HEK293T (cell line): ENCODE data around the gene PPFIBP2.

Source experiments
- CTCF ChIA-PET: fragments of 350-600 bp; formaldehyde crosslinking; extraction: SDS; loops from one replicate; lab custom pipeline; 2021; ENCODE audit warnings: antibody characterized with exemption, inconsistent platforms; lab: Yijun Ruan, JAX
- POLR2A ChIA-PET: fragments of 350-600 bp; formaldehyde crosslinking; extraction: SDS; loops from one replicate; lab custom pipeline; 2020; ENCODE audit warnings: antibody characterized with exemption, inconsistent platforms; lab: Yijun Ruan, JAX
- DNase-seq: peaks from one replicate; pipeline ENCODE4 v3.0.0; 2012; ENCODE audit warnings: mixed read lengths; ENCODE audit errors: extremely low spot score
- ARNT ChIP-seq: fragments of 450-650 bp; IDR thresholded peaks from 2 replicates; pipeline ENCODE4 v1.6.1; 2017; ENCODE audit warnings: mild to moderate bottlenecking
- BHLHE40 ChIP-seq: fragments of 450-650 bp; IDR thresholded peaks from 2 replicates; pipeline ENCODE4 v1.6.1; 2016; ENCODE audit warnings: mild to moderate bottlenecking, moderate library complexity, borderline replicate concordance
- CTBP1 ChIP-seq: fragments of 450-650 bp; IDR thresholded peaks from 2 replicates; pipeline ENCODE4 v1.6.1; 2016; ENCODE audit warnings: borderline replicate concordance
- ELF4 ChIP-seq: fragments of 450-650 bp; IDR thresholded peaks from 2 replicates; pipeline ENCODE4 v1.6.1; 2017; ENCODE audit warnings: antibody characterized with exemption
- FOXA1 ChIP-seq: fragments of 450-650 bp; IDR thresholded peaks from 2 replicates; pipeline ENCODE4 v1.6.1; 2016; ENCODE audit warnings: mild to moderate bottlenecking
- FOXK2 ChIP-seq: fragments of 450-650 bp; IDR thresholded peaks from 2 replicates; pipeline ENCODE4 v1.6.1; 2016; ENCODE audit warnings: mild to moderate bottlenecking
- FOXM1 ChIP-seq: fragments of 450-650 bp; IDR thresholded peaks from 2 replicates; pipeline ENCODE4 v1.6.1; 2017; ENCODE audit warnings: mild to moderate bottlenecking, borderline replicate concordance
- HDGF ChIP-seq: fragments of 450-650 bp; IDR thresholded peaks from 2 replicates; pipeline ENCODE4 v1.6.1; 2017; ENCODE audit warnings: antibody characterized with exemption, borderline replicate concordance
- L3MBTL2 ChIP-seq: fragments of 450-650 bp; conservative IDR thresholded peaks from 2 replicates; pipeline ENCODE4 v1.6.1; 2016; ENCODE audit warnings: mild to moderate bottlenecking
- LEF1 ChIP-seq: fragments of 450-650 bp; IDR thresholded peaks from 2 replicates; pipeline ENCODE4 v1.6.1; 2017; ENCODE audit warnings: mild to moderate bottlenecking, borderline replicate concordance
- NFRKB ChIP-seq: fragments of 450-650 bp; IDR thresholded peaks from 2 replicates; pipeline ENCODE4 v1.6.1; 2016; ENCODE audit warnings: mild to moderate bottlenecking, moderate library complexity
- SP1 ChIP-seq: fragments of 450-650 bp; IDR thresholded peaks from 2 replicates; pipeline ENCODE4 v1.6.1; 2017
- SUZ12 ChIP-seq: fragments of 450-650 bp; IDR thresholded peaks from 2 replicates; pipeline ENCODE4 v1.6.1; 2016; ENCODE audit warnings: mild to moderate bottlenecking
- TARDBP ChIP-seq: fragments of 450-650 bp; IDR thresholded peaks from 2 replicates; pipeline ENCODE4 v1.6.1; 2016
- ZNF384 ChIP-seq: fragments of 450-650 bp; IDR thresholded peaks from 2 replicates; pipeline ENCODE4 v1.6.1; 2016
- TF ChIP-seq, protein P1 (sequence below): fragments of 450-650 bp; IDR thresholded peaks from 2 replicates; pipeline ENCODE4 v1.6.1; 2016

PPFIBP2 gene

DNA sequence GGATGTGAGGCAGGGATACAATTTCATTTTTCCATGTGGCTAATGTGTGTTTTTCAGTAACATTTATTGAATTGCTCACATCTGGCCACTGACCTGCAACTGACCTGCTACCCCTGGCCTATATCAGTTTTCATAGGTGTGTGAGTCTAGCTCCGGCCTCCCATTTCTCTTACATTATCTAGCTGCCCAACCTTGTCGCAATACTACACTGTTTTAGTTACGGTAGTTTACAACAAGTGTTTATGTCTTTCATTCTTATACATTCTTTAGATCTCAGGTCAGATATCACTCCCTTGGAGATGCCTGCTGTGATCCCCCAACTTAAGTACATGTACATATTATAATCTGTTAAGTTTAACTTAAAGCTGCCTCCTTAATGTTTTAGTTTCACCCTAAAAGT lies 161.8 kb downstream of the PPFIBP2 start:
- ChIA-PET POLR2A (no interaction called here), CTCF (interaction anchor here (1.1 to 1.7 kb wide), 2 partner anchors 12 to 163 kb away, joined by 4 to 6 read pairs; no protein-coding TSS in a partner anchor)
- DNase-seq: no peak
- TF ChIP-seq NFRKB (no peak), FOXA1 (no peak), LEF1 (no peak), ELF4 (no peak), FOXK2 (no peak), HDGF (no peak), CTBP1 (no peak), TARDBP (no peak), ZNF384 (no peak), SUZ12 (no peak), FOXM1 (no peak), BHLHE40 (no peak), L3MBTL2 (no peak), SP1 (no peak), ARNT (no peak)
- TF ChIP-seq, protein P1, sequence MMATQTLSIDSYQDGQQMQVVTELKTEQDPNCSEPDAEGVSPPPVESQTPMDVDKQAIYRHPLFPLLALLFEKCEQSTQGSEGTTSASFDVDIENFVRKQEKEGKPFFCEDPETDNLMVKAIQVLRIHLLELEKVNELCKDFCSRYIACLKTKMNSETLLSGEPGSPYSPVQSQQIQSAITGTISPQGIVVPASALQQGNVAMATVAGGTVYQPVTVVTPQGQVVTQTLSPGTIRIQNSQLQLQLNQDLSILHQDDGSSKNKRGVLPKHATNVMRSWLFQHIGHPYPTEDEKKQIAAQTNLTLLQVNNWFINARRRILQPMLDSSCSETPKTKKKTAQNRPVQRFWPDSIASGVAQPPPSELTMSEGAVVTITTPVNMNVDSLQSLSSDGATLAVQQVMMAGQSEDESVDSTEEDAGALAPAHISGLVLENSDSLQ: no peak

DNA sequence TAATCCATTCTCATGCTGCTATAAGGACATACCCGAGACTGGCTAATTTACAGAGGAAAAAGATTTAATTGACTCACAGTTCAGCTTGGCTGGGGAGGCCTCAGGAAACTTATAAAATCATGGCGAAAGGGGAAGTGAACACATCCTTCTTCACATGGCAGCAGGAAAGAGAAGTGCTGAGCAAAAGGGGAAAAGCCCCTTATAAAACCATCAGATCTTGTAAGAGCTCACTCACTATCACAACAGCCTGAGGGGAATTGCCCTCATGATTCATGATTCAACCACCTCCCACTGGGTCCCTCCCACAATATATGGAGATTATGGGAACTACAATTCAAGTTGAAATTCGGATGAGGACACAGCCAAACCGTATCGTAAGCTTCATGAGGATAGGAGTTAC lies 163.3 kb downstream of the PPFIBP2 start:
- POLR2A ChIA-PET: interaction anchor here (1.7 kb wide), 1 partner anchor 10 kb away, joined by 6 read pairs; no protein-coding TSS in a partner anchor
- no peak for TF ChIP-seq L3MBTL2
- no peak for TF ChIP-seq FOXA1
- TF ChIP-seq, protein P1: peak; percentile 34
- peak; percentile 43; the same call in 1 of the 2 replicates for TF ChIP-seq CTBP1
- no peak for TF ChIP-seq SUZ12
- no peak for TF ChIP-seq FOXK2
- TF ChIP-seq ZNF384: no peak
- no peak for TF ChIP-seq NFRKB
- CTCF ChIA-PET: interaction anchor here (0.7 to 1.7 kb wide), 4 partner anchors 10 to 198 kb away, joined by 3 to 6 read pairs (median 4); no protein-coding TSS in a partner anchor
- no peak for DNase-seq

DNA sequence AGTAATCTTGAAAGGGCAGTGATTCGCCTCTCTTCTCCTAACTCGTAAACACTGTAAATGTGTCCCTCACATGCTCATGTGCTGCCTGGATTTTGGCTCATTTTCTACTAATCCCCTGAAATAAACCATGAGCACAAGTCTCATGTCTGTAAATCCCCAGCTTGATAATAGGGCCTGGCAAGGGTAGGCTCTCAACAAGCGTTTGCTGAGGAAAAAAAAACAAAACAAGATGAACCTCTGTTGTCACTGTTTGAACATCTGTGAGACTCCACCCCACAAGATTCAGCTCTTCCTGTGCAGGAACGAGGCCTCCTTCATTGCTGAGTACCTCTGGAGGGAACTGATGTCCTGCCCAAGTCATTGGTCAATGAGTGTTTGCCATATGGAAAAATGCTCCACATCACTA lies 164.0 kb downstream of the PPFIBP2 start:
- ChIA-PET CTCF (interaction anchor here (0.8 to 1.2 kb wide), 2 partner anchors 10 to 13 kb away, joined by 3 to 4 read pairs; no protein-coding TSS in a partner anchor), POLR2A (interaction anchor here (1.7 kb wide), 1 partner anchor 9 kb away, joined by 6 read pairs; no protein-coding TSS in a partner anchor)
- no peak for DNase-seq
- TF ChIP-seq L3MBTL2 (no peak), NFRKB (no peak)
- TF ChIP-seq, protein P1: no peak

DNA sequence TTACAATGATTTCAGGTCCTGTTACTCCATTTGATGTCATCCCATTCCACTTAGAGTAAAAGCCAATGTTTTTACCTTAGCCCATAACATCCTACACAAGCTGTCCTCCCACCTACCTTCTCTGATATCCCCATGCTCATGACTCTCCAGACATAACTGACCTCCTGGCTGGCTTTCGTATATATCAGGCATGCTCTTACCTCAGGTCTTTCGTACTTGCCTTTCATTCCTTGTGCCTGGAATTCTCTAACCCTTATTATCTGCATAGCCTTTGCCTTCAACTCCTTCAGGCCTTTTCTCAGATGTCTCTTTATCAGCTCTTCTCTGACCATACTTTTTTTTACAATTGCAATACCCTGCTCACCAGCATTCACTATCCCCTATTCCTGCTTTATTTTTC lies 169.8 kb downstream of the PPFIBP2 start:
- no peak for DNase-seq
- ChIA-PET CTCF (no interaction called here), POLR2A (no interaction called here)
- no peak for TF ChIP-seq FOXM1
- no peak for TF ChIP-seq SUZ12
- no peak for TF ChIP-seq BHLHE40
- no peak for TF ChIP-seq HDGF
- no peak for TF ChIP-seq ARNT
- no peak for TF ChIP-seq FOXA1
- no peak for TF ChIP-seq TARDBP
- TF ChIP-seq ELF4: no peak
- TF ChIP-seq, protein P1: no peak
- TF ChIP-seq CTBP1: no peak
- TF ChIP-seq L3MBTL2: no peak
- no peak for TF ChIP-seq ZNF384
- no peak for TF ChIP-seq FOXK2

DNA sequence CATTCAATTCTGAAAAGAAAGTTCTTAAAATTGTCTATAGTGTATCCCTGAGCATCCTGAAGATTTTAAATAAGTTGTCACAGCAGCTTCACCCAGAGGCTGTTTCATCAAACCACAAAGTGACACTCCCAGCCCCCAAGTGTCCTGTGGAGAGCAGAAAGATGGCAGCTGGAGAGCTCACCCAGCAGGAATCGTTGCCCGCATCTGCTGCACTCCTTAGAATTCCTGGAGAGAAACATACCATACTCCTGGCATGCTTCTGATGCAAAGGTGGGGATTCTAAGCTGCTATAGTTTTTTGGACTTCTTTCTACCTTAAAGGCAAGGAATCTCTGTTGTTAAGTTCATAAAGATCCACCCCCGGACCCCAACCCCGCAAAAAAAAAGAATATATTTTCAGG lies 173.0 kb downstream of the PPFIBP2 start:
- TF ChIP-seq SUZ12 (no peak), ZNF384 (no peak), FOXK2 (no peak), TARDBP (no peak), HDGF (no peak), L3MBTL2 (no peak), BHLHE40 (no peak), LEF1 (no peak)
- TF ChIP-seq, protein P1: no peak
- CTCF ChIA-PET: interaction anchor here (1.3 kb wide), 1 partner anchor 9 kb away, joined by 4 read pairs; no protein-coding TSS in a partner anchor
- DNase-seq: no peak
- POLR2A ChIA-PET: interaction anchor here (2.3 kb wide), 1 partner anchor 10 kb away, joined by 6 read pairs; no protein-coding TSS in a partner anchor
